Bronchial epithelial cell (primary cell): ENCODE data around the gene AP3D1. TPM values are rescaled to one million over a fixed set of nuclear protein-coding genes. Genes with fewer than 3 reads are reported as not detected.
"Not testable (repeated sequence)": the region's sequence is repeated elsewhere in the genome, so short reads cannot be mapped to it uniquely, and the experiment has no call there.

Experiments used
- DNase-seq: peaks from one replicate; pipeline ENCODE4 v3.0.0-alpha.2; 2010; ENCODE audit warnings: low read depth
- FAIRE-seq: peaks from 2 replicates; lab custom pipeline; 2011; peaks lifted over from hg19 to GRCh38; lab: Jason Lieb, UNC
- H3K27me3 ChIP-seq: 2 replicates; pipeline ENCODE4 v1.5.1; 2011; ENCODE audit warnings: low read length; ENCODE audit not compliant: control insufficient read depth, insufficient read depth
- H3K36me3 ChIP-seq: 2 replicates; pipeline ENCODE4 v1.5.1; 2011; ENCODE audit warnings: low read length; ENCODE audit not compliant: control insufficient read depth, insufficient read depth
- H3K4me3 ChIP-seq: 2 replicates; pipeline ENCODE4 v1.5.1; 2011; ENCODE audit warnings: mild to moderate bottlenecking, low read depth, low read length, control low read depth
- total RNA-seq: library from RNA; depleted of rRNA; stranded (reverse); fragments of >200 nt; gene quantifications from 2 replicates; pipeline ENCODE4 v1.2.1, GENCODE V29; 2014
- TF ChIP-seq, protein P1 (sequence below): IDR thresholded peaks from 2 replicates; pipeline ENCODE4 v1.5.1; 2011; ENCODE audit warnings: mild to moderate bottlenecking, moderate library complexity, low read length, control low read depth, inconsistent platforms; ENCODE audit not compliant: insufficient read depth, severe bottlenecking

The AP3D1 gene
- total RNA-seq, 1 donor from 2014 or later, result 72.1 TPM

DNA sequence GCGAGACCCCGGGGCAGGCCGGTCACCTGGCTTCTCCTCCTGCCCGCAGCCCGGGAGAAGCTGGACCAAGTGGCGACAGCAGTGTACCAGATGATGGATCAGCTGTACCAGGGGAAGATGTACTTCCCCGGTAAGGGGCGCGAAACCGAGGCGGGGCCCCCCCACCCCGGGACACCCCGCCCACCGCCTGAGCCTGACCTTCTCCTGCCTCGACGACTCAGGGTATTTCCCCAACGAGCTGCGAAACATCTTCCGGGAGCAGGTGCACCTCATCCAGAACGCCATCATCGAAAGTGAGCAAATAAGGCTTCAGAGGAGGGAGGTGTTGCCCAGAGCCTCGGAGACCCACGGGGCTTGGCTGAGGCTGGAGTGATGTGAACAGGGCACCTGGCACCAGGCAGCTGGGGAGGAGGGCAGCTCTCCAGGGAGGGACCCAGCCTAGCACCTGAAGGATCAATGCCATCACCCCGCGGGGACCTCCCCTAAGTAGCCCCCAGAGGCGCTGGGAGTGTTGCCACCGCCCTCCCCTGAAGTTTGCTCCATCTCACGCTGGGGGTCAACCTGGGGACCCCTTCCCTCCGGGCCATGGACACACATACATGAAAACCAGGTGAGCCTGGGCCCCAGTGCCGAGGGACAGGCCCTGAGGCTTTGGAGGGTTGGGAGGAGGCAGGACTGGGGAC, 54.0 kb downstream of the AP3D1 start:
- H3K36me3 ChIP-seq, result peaks cover 18% of the 10 kb centered on the region
- peak overlapping the region; percentile 42 for H3K4me3 ChIP-seq
- FAIRE-seq, result no peak

DNA sequence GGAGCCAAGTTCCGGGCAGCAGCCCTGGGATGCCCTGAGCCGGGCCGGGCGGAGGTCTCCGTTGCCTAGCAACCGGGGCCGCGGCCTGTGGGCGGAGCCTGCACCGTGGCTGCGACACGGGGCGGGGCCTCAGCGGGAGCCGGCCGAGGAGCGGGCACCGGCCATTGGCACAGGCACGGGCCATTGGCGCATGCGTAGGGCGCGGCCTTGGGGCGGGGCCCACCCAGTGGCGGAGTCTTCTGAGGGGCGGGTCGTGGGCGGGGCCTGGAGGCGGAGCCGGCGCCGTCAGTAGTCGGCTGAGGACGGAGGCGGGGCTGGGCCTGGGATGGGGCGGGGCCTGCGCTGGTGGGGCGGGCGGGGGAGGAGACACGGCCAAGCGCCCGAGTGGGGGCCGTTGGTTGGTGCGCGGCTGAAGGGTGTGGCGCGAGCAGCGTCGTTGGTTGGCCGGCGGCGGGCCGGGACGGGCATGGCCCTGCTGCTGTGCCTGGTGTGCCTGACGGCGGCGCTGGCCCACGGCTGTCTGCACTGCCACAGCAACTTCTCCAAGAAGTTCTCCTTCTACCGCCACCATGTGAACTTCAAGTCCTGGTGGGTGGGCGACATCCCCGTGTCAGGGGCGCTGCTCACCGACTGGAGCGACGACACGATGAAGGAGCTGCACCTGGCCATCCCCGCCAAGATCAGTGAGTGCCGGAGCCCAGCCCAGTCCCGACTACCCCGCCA, 54.7 kb downstream of the AP3D1 start, which contains the start of gene IZUMO4:
TSS of gene IZUMO4 (plus strand) at position 436 of the 723 bp plus-strand sequence. CDS start at position 467, 31 bp downstream.
- TF ChIP-seq, protein P1, sequence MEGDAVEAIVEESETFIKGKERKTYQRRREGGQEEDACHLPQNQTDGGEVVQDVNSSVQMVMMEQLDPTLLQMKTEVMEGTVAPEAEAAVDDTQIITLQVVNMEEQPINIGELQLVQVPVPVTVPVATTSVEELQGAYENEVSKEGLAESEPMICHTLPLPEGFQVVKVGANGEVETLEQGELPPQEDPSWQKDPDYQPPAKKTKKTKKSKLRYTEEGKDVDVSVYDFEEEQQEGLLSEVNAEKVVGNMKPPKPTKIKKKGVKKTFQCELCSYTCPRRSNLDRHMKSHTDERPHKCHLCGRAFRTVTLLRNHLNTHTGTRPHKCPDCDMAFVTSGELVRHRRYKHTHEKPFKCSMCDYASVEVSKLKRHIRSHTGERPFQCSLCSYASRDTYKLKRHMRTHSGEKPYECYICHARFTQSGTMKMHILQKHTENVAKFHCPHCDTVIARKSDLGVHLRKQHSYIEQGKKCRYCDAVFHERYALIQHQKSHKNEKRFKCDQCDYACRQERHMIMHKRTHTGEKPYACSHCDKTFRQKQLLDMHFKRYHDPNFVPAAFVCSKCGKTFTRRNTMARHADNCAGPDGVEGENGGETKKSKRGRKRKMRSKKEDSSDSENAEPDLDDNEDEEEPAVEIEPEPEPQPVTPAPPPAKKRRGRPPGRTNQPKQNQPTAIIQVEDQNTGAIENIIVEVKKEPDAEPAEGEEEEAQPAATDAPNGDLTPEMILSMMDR, result peak; percentile 53
- Histone ChIP-seq H3K4me3 (peak within 1 kb of the TSS; percentile 67), H3K36me3 (peaks cover 13% of the 10 kb centered on the region), H3K27me3 (no peaks in the 10 kb centered on the region)
- peak; percentile 81 for DNase-seq
- FAIRE-seq, result no peak

More for the DNA sequence above, 54.0 kb downstream of the AP3D1 start:
- no peak for DNase-seq
- TF ChIP-seq, protein P1, result no peak
- H3K27me3 ChIP-seq, result no peaks in the 10 kb centered on the region

DNA sequence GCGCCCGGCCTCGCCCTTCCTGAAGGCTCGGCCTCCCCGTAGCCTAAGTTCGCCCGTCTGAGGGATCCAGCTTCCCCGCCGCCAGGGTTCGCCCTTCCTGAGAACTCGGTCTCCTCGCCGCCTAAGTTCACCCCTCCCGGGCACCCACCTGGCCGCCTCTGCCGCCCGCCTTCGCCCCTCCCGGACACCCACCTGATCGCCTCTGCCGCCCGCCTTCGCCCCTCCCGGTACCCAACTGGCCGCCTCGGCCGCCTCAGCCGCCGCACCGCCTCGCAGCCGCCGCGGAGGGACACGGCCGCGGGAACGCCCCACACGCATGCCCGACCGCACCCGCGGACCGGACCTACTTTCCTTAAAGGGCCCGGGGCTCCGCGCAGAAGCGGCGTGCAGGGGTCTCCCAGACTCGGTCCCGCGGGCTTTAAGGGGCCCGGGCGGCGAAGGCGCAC, 55.3 kb downstream of the AP3D1 start, which contains the start of gene MOB3A:
TSS of gene MOB3A (minus strand) at position 293 of the 446 bp plus-strand sequence. CDS start 17,766 bp downstream, outside the sequence.
- FAIRE-seq (no peak), DNase-seq (no peak)
- TF ChIP-seq, protein P1, result peak; percentile 61
- Histone ChIP-seq H3K36me3 (peaks cover 8% of the 10 kb centered on the region), H3K4me3 (peak within 1 kb of the TSS; percentile 67), H3K27me3 (no peaks in the 10 kb centered on the region)

DNA sequence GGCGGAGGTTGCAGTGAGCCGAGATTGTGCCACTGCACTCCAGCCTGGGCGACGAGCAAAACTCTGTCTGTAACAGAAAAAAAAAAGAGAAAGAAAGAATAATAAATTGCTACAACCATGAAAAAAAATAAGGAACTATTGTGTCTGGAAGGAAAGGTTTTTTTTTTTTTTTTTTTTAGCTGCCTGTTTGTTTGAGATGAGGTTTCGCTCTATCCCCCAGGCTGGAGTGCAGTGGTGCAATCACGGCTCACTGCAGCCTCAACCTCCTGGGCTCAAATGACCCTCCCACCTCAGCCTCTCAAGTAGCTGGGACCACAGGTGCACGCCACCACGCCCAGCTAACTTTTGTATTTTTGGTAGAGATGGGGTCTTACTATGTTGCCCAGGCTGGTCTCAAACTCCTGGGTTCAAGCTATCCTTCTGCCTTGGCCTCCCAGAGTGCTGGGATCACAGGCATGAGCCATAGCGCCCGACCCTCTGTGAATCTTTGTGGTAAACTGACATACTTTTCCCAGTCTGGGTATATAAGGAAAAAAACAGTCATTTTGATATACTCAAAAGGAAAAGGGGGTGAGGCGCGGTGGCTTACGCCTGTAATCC, 59.3 kb downstream of the AP3D1 start:
- H3K4me3 ChIP-seq, FAIRE-seq, H3K36me3 ChIP-seq, H3K27me3 ChIP-seq, DNase-seq: not testable (repeated sequence)

DNA sequence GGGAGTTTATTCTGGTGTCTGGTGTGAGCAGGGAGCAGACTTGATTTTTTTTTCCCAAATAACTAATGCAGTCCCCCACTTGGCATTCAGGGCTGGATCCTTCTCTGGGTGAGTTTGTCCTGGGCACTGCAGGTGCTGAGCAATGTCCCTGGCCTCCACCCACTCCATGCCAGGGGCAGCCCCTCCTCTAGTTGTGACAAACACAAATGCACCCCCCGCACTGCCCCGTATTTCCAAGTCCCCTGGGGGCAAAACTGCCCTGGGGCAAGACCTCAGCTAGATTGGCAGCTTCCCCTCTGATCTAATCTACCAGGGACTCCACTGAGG, 61.7 kb downstream of the AP3D1 start:
- Histone ChIP-seq H3K36me3 (peaks cover 2% of the 10 kb centered on the region), H3K27me3 (no peaks in the 10 kb centered on the region), H3K4me3 (peak overlapping the region; percentile 1)
- TF ChIP-seq, protein P1, result no peak
- DNase-seq (peak; percentile 16), FAIRE-seq (no peak)
